Activated CD4-positive, alpha-beta T cell treated with anti-CD3 and anti-CD28 coated beads, Interleukin-2, Interleukin-6, amounts not matched to agents 100 ng/mL and 50 ng/mL, durations not matched to agents 16 hours and 8 hours (primary cell): Measurements from ENCODE around the gene FAM184A.
"Not testable (repeated sequence)": the region's sequence is repeated elsewhere in the genome, so short reads cannot be mapped to it uniquely, and the experiment has no call there.

Experiments used
- DNase-seq: peaks from one replicate; pipeline ENCODE4 v3.0.0-alpha.2; 2020

The FAM184A gene

DNA sequence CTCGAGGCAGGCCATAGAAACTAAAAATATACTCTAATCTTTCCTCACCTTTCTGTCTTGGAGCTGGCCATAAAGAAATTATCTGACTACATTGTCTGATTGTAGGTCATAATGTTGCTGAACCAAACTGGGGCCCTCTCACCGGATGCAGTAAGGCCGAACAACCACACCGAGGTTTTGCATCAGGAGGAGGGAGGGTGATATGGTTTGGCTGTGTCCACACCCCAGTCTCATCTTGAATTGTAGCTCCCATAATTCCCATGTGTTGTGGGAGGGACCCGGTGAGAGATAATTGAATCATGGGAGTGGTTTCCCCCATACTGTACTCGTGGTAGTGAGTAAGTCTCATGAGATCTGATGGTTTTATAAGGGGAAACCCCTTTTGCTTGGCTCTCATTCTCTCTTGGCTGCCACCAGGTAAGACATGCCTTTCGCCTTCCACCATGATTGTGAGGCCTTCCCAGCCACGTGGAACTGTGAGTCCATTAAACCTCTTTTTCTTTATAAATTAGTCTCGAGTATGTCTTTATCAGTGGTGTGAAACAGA is 19.4 kb upstream of the FAM184A start:
- not testable (repeated sequence) for DNase-seq

DNA sequence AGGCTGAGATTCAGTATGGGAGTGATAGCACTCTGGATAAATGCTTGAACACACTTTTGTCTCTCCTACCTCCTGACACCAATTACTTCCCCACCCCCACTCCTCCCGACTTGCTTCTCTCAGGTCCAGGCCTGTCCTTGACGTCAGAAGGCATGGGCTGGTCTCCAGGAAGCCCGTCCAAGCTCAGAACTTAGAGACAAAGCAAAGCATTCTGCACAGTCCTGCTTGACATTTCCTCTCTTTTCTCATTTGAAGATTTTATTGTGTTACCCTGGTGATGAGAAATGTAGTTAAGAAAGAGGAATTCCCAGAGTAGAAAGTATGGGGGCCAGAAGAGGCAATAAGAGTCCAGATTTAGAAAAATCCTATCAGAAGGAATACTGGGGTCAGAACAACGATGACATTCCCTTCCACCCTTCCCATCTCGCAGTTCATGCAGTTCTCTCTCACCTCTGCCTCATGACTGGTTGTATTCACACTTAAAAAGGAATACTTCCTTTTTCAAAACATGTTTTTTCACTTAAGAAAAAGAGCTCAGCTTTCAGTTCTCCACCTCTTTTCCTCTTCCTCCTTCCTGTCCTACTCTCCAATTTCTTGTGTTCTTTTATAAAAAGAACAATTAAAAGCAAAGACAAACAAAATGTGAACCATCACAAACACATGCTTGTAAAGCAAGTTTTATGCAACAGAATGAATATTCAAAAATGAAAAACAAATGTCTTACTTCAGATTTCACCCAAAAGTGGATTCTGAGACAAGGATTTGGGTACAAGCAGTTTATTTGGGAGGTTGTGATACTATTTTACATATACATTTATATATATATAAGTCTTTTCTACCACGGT is 18.5 kb upstream of the FAM184A start:
- DNase-seq, result no peak

DNA sequence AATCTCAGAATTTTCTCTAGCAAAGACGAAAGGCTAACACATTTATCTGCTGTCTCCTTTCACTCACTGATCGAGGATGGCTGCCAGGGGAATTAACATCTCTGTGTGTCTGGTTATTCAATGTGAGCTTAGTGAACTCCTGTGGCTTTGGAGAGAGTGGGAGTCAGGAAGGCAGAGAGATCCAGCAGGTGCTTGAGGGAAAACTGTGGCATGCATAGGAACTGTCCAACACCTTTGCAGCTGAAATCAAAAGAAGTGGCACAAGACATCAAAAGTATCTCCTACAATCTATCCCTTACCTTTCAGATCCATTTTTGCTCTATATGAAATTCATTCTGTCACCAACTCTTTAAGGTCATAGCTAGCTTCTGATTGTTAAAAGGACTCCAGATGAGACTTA is 11.8 kb upstream of the FAM184A start:
- DNase-seq, result no peak

DNA sequence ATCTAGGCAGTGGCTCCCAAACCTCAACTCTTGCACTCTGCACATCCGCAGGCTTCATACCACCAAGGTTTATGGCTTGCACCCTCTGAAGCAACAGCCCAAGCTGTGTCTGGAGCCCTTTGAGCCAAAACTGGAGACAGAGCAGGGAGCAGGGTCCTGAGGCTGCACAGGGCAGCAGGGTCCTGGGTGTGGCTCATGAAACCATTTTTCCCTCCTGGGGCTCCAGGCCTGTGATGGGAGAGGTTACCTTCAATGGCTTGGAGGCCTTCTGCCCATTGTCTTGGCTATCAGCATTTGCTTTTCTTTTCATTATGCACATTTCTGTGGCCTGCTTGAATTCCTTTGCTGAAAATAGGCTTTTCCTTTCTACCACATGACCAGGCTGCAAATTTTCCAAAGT is 6.3 kb upstream of the FAM184A start:
- no peak for DNase-seq

DNA sequence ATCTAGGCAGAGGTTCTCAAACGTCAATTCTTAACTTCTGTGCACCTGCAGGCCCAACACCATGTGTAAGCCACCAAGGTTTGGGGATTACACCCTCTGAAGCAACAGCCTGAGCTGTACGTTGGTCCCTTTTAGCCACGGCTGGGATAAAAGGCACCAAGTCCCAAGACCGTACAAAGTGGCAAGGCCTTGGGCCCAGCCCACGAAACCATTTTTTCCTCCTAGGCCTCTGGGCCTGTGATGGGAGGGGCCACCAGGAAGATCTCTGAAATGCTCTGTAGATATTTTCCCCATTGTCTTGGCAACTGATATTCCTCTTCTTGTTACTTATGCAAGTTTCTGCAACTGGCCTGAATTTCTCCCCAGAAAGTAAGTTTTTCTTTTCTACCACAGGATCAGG is 4.5 kb upstream of the FAM184A start:
- DNase-seq, result no peak

DNA sequence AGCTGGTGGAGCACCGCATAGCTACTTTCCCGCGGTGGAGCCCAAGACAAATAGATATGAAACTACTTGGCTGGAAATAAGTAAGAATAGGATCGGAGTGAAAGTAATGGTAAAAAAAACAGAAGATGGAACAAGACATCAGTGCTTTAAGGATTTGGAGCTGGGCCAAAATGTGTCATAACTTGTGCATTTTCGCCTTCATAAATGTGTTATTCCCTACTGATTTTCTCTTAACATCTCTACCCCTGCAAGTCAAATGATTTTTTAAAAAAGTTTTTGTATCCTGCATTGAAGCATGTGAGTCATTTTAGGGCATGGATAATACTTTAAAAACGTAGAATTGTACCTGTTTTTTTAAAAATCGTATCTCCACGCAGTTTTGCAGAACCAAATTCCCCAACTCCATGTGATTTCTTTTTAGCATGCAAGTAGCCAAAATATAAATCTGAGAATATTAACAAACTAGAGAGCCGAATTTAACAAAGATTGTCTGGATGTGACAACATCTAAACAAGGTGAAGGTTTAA is 882 bp upstream of the FAM184A start:
- no peak for DNase-seq

DNA sequence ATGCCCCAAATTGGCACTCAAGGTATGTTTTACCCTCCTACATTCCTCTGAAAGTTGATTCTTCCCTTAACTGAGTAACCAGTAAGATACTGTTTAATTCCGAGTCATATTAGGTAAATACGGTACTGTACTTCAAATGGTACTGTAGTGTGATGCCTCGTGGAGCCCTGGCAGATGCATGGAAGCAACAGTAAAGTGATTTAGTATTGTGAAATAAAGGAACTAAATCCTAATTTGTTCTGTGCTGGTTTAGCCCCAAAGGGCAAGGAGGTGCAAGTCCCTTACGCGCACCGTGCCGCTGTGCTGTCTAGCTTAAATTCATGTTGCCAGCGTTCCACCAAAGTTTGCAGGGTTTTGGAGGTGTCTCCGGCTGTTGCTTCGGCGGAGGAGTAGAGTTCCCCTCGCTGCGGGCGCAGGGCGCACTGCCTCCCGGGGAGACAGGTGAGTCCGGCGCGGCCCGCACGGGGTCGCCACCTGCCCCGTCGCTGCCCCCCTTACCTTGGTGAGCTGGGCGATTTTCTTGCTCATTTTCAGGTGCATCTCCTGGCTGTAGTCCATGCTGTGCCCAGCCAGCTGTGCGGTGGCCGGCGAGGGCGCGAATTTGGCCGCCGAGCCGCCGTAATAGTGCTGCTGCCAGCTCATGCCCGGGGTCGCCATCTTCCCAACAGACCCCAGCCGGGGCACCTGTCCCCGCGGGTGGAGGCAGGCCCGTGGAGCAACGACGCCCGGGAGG is 655 bp downstream of the FAM184A start:
- DNase-seq, result peak; percentile 63

DNA sequence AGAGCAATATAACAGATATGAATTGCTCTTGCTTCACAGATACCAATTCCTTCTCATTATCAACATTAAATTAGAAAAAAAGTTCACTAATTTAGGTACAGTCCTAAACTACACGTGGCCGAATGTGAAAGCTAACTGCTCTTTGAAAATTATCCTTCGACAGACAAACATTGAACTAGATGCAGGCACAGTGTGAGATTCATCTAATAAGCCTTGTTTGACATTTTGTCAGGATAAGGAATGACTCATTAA is 1.1 kb downstream of the FAM184A start:
- DNase-seq, result peak; percentile 36

DNA sequence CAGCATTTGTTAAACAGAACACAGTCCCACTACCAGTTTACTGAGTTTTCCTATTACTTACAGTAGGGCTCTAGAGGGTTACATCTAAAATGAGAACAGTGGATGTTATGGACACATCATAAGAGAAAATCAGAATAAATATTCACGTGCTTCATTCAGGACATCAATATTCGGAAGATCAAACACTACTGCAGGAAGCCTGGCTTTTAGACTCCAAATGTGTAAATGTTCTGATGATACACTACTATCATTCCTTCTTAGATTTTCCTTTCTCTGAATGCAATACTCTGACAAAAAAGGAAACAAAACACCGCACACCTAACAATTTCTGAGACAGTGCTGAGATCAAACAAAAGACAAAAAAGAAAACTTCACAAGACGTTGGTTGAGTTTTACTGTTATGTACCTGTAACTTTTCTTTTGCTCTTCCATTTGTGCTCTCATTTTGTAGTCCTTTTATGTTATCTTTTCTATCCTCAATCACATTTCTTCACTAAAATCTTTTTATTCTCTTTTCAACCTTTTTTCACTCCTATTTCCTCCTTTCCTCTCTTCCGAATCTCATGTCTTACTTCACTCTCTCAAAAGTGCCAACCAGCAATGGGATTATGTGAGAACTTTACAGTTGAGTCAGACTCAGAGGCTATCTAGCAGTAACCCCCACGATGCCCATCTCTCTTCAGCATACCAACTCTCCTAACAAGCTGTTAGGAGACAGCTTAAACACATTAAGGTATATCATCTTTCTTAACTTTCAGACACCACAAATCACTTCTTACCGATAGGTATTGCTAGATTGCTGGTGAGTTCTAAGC is 1.7 kb downstream of the FAM184A start:
- peak; percentile 49 for DNase-seq

DNA sequence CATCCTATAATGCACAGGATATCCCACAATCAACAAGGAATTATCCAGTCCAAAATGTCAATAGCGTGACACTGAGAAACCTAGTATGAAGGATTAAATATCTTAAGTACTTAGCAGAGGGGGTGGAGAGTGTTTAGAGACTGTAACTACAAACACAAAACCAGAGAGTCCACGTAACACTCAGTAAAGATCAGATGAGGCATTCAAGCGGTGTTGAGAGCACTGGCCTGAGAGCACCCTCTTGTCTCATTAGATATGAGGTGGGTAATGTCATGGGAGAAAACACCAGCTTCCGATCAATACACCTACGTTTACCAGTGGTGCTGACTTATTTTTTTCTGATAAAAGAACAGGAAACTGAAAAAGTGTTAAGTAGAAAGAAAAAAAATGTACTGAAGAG is 2.3 kb downstream of the FAM184A start:
- DNase-seq, result peak; percentile 39

DNA sequence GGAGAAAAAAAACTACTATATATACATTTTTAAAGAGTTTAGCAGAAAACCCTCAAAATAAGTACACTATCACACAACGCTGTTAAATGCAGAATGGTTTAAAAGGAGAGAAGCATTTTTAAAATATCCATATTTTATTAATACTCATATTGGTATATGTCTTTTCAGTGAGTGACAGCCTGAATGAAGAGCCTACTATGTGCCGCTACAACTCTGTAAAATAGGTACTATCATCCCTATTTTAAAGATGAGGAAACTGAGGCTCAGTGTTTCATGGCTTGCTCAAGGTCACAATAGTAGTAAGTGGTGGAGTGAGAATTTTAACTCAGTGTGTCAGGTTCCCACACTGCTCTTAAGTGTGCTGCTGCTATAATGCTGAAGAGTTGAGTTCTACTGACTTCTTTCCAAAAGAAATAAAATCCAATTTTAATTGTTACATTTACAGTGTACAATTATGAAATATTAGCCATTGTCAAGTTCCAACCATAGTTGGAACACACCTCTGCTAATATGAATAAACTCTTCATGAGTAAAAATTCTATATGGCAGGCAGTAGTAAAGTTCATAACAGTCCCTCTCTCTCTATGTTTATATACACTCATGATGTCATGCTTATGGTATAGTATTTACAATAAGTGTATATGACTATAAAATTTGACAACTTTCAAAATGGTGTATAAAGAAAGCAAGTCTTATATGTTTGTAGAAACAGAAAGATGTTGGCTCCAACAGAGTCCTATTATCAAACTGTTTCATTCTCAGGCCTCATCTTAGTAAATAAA is 3.1 kb downstream of the FAM184A start:
- no peak for DNase-seq

DNA sequence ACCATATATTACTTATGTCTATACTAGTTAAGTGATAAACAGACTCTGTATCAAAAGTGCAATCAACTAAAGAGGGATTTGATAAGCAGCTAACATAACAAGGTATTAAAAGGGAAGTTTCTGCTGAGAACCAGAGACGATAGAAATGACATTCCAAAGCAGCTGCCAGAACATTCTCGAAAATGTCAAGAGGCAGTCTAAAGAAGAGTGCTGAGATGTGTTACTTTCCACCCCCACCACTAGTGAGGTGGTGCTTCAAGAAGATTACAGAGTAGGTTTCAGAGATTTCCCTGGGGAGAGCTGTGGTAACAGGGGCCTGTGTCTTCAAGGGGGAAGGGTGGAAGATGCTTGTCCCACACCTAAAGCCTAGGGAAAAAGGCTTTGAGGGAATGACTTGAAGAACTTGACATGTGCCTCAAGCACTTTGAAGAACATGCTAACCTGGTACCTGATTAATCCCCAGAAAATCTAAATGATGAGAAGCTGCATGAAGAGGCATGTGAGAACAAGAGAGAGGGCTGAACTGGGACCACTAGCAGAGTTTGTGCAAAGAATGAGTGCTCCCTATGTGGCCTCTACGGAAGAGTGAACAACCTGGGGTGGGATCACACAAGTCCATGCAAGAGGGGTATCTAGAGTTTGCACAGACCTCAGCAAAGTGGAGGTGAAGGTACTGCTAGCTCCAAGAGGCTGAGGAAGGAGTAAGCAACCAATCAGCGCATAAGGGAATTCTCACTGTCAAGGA is 5.0 kb downstream of the FAM184A start:
- no peak for DNase-seq

DNA sequence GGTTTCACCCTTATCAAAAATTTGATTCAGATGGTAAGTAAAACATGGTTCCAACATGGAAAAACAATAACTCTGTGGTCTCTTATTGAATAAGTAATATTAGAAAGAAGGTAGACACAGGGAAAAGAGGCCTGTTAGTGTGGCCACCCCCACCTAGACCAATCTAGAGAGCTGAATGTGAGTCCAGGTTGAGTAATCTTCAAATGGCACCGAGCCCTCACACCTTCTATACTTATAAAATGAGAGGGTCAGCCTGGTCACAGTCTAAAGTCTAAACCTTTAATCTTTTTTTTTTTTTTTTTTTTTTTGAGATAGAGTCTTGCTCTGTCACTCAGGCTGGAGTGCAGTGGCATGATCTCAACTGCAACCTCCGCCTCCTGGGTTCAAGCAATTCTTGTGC is 6.9 kb downstream of the FAM184A start:
- no peak for DNase-seq

DNA sequence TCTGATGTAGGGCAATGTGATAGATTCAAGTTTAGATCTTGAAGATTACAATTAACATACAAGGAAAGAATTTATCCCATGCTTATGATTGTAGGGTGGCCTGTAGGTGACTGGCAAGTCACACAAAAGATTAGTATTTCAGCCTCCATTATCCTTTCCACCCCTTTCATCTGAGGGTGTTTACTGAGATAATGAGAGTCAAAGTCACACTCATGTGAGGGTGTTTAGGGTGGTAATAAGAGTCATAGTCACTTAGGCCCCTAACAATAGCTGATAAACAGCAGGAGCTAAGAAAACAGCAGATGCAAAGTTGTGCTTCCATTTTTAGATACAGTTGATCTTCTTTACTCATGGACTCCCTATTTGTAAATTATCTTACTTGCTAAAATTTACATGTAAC is 11.4 kb downstream of the FAM184A start:
- DNase-seq, result no peak

DNA sequence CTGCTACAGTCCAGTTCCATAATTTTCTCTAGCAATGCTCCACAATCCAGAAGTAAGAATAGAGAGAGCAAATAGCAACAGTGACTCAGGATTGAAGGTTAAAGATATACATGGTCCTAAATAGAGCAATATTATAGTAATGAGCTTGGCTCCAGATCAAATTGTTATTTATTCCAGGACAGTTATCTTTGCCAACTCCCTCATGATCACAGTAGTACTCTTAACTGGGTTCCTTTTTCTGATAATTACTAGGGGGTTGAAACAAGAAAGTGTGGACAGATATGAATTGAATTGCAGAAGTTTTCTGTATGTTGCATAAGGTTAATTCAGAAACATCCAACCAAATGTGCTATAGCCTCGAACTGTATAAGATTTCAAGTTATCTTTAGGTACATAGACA is 11.9 kb downstream of the FAM184A start:
- DNase-seq, result no peak

DNA sequence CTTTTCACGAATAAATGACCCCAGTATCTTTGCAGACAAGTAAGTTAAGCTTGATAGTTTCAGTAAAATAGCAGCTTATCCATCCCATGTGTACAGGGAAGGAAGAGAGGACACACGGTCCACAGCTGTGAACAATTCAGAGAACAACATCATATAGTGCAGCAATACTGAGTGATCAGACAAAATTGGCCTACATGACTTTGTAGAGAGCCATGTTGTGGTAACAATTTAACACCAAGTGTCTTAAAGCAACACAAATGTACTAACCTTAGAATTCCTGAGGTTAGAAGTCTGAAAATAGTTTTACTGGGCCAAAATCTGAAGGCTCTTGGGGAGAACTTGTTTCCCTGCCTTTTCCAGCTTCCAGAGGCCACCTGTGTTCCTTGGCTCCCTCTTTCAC is 12.5 kb downstream of the FAM184A start:
- DNase-seq, result no peak

DNA sequence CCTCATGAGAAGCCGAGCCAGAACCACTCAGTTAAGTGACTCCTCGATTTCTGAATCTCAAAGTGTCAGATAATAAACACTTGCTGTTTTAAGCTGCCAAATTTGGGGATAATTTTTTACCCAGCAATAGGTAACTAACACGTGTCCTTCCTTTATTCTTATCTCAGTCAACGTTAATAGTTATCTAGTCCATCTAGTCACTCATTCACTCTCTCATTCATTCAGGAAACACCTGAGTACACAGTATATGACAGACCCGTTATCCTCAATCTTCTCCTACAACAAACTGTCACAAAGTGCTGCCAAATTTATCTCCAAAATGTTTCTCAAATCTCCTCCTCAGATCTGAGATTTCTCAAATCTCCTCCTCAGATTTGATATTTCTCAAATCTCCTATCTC is 13.1 kb downstream of the FAM184A start:
- no peak for DNase-seq

DNA sequence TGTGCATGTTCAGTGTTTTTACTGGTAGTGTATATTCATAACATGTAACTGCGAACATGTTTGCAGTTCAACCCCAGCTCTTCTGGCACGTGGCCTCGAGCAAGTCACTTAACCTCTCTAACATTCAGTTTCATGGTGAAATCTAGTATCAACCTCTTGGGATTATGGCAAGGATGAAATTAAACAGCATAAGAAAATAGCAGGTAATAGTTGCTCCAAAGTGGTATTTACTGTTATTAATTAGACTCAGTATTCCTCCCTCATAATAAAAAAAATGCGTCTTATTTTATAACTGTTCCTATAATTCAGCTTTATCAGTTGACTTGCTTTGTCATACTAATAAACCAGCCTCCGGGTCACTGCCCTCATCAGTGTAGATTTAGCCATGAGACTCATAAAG is 15.0 kb downstream of the FAM184A start:
- DNase-seq, result no peak

DNA sequence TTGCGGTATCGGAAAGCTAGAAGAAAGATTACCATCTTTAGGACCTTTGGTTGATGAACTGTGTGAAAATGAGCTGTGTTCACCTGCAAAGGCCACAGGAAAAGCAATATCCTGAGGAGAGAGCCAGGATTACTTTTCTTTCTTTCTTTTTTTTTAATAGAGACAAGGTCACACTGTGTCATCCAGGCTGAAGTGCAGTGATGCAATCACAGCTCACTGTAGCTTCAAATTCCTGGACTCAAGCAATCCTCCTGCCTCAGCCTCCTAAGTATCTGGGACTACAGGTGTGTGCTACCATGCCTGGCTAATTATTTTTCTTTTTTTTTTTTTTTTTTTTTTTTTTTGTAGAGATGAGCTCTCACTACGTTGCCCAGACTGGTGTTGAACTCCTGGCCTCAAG is 17.2 kb downstream of the FAM184A start:
- no peak for DNase-seq

DNA sequence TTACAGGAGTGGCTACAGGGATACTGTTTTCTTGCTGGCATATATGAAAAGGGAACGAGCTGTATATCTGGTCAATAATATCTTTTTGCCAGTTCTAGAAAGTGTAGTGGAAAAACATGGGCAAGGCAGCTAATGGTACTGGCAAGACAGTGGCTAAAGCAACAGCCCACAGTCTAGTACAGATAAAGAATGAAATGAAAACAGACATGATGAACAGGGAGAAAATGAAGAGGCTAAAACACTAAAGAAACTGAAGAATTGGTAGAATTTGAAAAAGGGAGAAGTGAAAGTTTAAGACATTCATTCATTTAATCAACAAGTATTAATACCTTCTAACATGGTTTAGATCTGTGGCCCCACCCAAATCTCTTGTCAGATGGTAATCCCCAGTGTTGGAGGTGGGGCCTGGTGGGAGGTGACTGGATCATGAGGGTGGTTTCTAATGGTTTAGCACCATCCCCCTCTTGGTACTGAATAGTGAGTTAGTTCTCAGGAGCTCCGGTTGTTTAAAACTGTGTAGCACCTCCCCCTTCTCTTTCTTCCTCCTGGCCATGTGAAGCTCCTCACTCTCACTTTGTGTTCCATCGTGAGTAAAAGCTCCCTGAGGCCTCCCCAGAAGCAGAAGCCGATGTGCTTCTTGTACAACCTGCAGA is 18.1 kb downstream of the FAM184A start:
- DNase-seq, result no peak

DNA sequence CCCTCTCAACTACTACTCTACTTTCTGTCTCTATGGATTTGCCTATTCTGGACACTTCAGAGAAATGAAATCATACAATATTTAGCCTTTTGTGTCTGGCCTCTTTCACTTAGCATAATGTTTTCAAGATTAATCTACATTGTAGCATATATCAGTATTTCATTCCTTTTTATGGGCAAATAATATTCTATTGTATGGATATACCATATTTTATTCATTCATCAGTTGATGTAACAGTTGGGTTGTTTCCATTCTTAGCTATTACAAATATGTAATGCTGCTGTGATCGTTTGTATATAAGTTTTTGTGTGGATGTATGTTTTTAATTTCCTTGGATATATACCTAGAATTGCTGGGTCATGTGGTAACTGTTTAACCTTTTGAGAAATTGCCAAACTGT is 23.4 kb downstream of the FAM184A start:
- DNase-seq, result no peak
